HG02642 (cell line): ENCODE measurements around the gene C1orf185.
"Not testable (repeated sequence)": the region's sequence is repeated elsewhere in the genome, so short reads cannot be mapped to it uniquely, and the experiment has no call there.

ENCODE experiments used
- ATAC-seq: cut with Tn5 transposase; IDR thresholded peaks from one replicate; pipeline ENCODE4 v1.9.1; 2021; ENCODE audit warnings: mild to moderate bottlenecking; ENCODE audit not compliant: unreplicated experiment, poor library complexity

The C1orf185 gene

GRCh38 chr1:51101976-51102375 lies at the start of gene C1orf185:
Gene C1orf185, plus strand, starts transcription at chr1:51102228. Its CDS starts 6 bp downstream, at chr1:51102234.
- no peak for ATAC-seq

GRCh38 chr1:51058858-51059257 lies 43.2 kb upstream of the C1orf185 start:
- no peak for ATAC-seq

GRCh38 chr1:51061231-51061918 lies 40.7 kb upstream of the C1orf185 start:
- no peak for ATAC-seq

- ATAC-seq: no peak
Measured at GRCh38 chr1:51063121-51063520, 38.9 kb upstream of the C1orf185 start.

GRCh38 chr1:51070011-51070410 lies 32.0 kb upstream of the C1orf185 start:
- no peak for ATAC-seq

GRCh38 chr1:51070640-51071039 lies 31.4 kb upstream of the C1orf185 start:
- ATAC-seq: no peak

GRCh38 chr1:51071291-51072042 lies 30.6 kb upstream of the C1orf185 start:
- ATAC-seq: no peak

- ATAC-seq: no peak
Measured at GRCh38 chr1:51072043-51072439, 30.0 kb upstream of the C1orf185 start.

GRCh38 chr1:51072651-51073050 lies 29.4 kb upstream of the C1orf185 start:
- ATAC-seq: no peak

GRCh38 chr1:51073456-51073855 lies 28.6 kb upstream of the C1orf185 start:
- ATAC-seq: no peak

GRCh38 chr1:51086496-51087271 lies 15.3 kb upstream of the C1orf185 start:
- no peak for ATAC-seq

GRCh38 chr1:51088474-51088873 lies 13.6 kb upstream of the C1orf185 start:
- ATAC-seq: no peak

GRCh38 chr1:51093581-51093980 lies 8.4 kb upstream of the C1orf185 start:
- ATAC-seq: no peak

GRCh38 chr1:51097171-51097570 lies 4.9 kb upstream of the C1orf185 start:
- ATAC-seq: no peak

- no peak for ATAC-seq
Measured at GRCh38 chr1:51100264-51100880, 1.7 kb upstream of the C1orf185 start.

- no peak for ATAC-seq
Measured at GRCh38 chr1:51114137-51114536, 12.1 kb downstream of the C1orf185 start.

GRCh38 chr1:51115714-51116404 lies 13.8 kb downstream of the C1orf185 start:
- no peak for ATAC-seq

GRCh38 chr1:51119331-51119730 lies 17.3 kb downstream of the C1orf185 start:
- no peak for ATAC-seq

- ATAC-seq: no peak
Measured at GRCh38 chr1:51120629-51121028, 18.6 kb downstream of the C1orf185 start.

- not testable (repeated sequence) for ATAC-seq
Measured at GRCh38 chr1:51127152-51127551, 25.1 kb downstream of the C1orf185 start.
